Measurements from ENCODE around the gene ZBTB21. TPM values are rescaled to one million over a fixed set of nuclear protein-coding genes. Genes with fewer than 3 reads are reported as not detected.

The ZBTB21 gene
- total and polyA plus RNA-seq, 12 donors, result 1.3 to 15.2 (median 6.1) TPM

GRCh38 chr21:42028766-42029425, 18.7 kb upstream of the ZBTB21 start:
- peak overlapping the region in 3 of 10 donors; percentile 22 to 50 (median 24) for H3K27ac ChIP-seq
- H3K36me3 ChIP-seq, result no peaks in the 10 kb centered on the region
- DNase-seq, result no peak
- no peak overlapping the region for H3K4me3 ChIP-seq
- 76 to 77% methylated on average over 9 of the region's 9 CpGs for WGBS, 2 donors
- no peaks in the 10 kb centered on the region for H3K9me3 ChIP-seq
- intact Hi-C loops (cut with DNase I), result loop anchor here in 1 of 10 donors (5.0 kb wide), 1 partner anchor 68 kb away; no protein-coding TSS in a partner anchor
- peak in 5 of 8 donors; percentile 14 to 51 (median 33) for ATAC-seq
- peaks cover 0 to 26% (median 0%) of the 10 kb centered on the region in 9 donors for H3K4me1 ChIP-seq
- no peaks in the 10 kb centered on the region for H3K27me3 ChIP-seq
- TF ChIP-seq CTCF (IDR thresholded peaks at IDR 0.05), result no peak

- no peak overlapping the region for H3K4me3 ChIP-seq
- H3K27ac ChIP-seq, result peak overlapping the region in 3 of 10 donors; percentile 22 to 50 (median 36)
- TF ChIP-seq CTCF (IDR thresholded peaks at IDR 0.05), result no peak
- WGBS, 2 donors, result 80% methylated on average over 26 of the region's 26 CpGs
- ATAC-seq (peak in 3 of 8 donors; percentile 23 to 40 (median 25)), DNase-seq (no peak)
- peaks cover 0 to 26% (median 0%) of the 10 kb centered on the region in 9 donors for H3K4me1 ChIP-seq
- H3K27me3 ChIP-seq, result no peaks in the 10 kb centered on the region
- no peaks in the 10 kb centered on the region for H3K36me3 ChIP-seq
- intact Hi-C loops (cut with DNase I), result loop anchor here in 1 of 10 donors (5.0 kb wide), 1 partner anchor 69 kb away; no protein-coding TSS in a partner anchor
- no peaks in the 10 kb centered on the region for H3K9me3 ChIP-seq
These were observed 17.9 kb upstream of the ZBTB21 start for GRCh38 chr21:42027822-42028765.

- ATAC-seq (no peak), DNase-seq (no peak)
- peak overlapping the region in 2 of 10 donors; percentile 9 to 50 for H3K27ac ChIP-seq
- peaks cover 0 to 26% (median 0%) of the 10 kb centered on the region in 9 donors for H3K4me1 ChIP-seq
- peaks cover 0 to 3% (median 0%) of the 10 kb centered on the region in 7 donors for H3K27me3 ChIP-seq
- intact Hi-C loops (cut with DNase I), result loop anchor here in 1 of 10 donors (5.0 kb wide), 1 partner anchor 70 kb away; no protein-coding TSS in a partner anchor
- no peaks in the 10 kb centered on the region for H3K9me3 ChIP-seq
- H3K4me3 ChIP-seq, result no peak overlapping the region
- WGBS, 2 donors, result 82 to 90% methylated on average over 6 of the region's 6 CpGs
- no peaks in the 10 kb centered on the region for H3K36me3 ChIP-seq
- no peak for TF ChIP-seq CTCF (IDR thresholded peaks at IDR 0.05)
These were observed 17.1 kb upstream of the ZBTB21 start for GRCh38 chr21:42027085-42027821.

Measured in heart right ventricle (tissue), 16 donors.